Transverse colon (tissue), 3 donors: Measurements from ENCODE around the gene RBFA.

Source experiments
- POLR2A ChIP-seq: fragments of 450-650 bp; IDR thresholded peaks from one replicate; pipeline ENCODE4 v1.6.1; 2016; ENCODE audit warnings: antibody characterized with exemption, mild to moderate bottlenecking, moderate library complexity
- TF ChIP-seq, protein P1 (sequence below), 5 experiments: fragments of 200-600 bp in 3 of 5; fragments of 450-650 bp in 2 of 5; sonication (generic) in 3 of 5; IDR thresholded peaks; 1 replicate in 2 of 5; 2 replicates in 3 of 5; pipeline ENCODE4 v1.5.1; 2016 to 2017; ENCODE audit warnings: antibody characterized with exemption in 5 of 5, inconsistent platforms in 3 of 5, mild to moderate bottlenecking in 2 of 5, moderate library complexity in 1 of 5

DNA sequence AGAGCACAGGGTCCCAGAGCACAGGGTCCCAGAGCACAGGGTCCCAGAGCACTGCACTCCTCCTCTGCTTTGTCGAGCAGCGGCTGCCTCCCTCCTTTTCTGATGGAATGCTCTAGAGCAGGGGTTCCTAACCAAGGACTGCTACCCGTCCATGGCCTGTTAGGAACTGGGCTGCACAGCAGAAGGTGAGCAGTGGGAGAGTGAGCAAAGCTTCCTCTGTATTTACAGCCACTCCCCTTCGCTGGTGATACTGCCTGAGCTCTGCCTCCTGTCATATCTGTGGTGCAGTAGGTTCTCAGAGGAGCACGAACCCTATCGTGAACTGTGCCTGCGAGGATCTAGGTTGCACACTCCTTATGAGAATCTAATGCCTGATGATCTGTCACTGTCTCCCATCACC, 41.7 kb downstream of the RBFA start:
- TF ChIP-seq, protein P1, sequence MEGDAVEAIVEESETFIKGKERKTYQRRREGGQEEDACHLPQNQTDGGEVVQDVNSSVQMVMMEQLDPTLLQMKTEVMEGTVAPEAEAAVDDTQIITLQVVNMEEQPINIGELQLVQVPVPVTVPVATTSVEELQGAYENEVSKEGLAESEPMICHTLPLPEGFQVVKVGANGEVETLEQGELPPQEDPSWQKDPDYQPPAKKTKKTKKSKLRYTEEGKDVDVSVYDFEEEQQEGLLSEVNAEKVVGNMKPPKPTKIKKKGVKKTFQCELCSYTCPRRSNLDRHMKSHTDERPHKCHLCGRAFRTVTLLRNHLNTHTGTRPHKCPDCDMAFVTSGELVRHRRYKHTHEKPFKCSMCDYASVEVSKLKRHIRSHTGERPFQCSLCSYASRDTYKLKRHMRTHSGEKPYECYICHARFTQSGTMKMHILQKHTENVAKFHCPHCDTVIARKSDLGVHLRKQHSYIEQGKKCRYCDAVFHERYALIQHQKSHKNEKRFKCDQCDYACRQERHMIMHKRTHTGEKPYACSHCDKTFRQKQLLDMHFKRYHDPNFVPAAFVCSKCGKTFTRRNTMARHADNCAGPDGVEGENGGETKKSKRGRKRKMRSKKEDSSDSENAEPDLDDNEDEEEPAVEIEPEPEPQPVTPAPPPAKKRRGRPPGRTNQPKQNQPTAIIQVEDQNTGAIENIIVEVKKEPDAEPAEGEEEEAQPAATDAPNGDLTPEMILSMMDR (IDR thresholded peaks at IDR 0.05) = no peak
- no peak for TF ChIP-seq POLR2A
